ENCODE data around the gene DPYSL5. TPM values are rescaled to one million over a fixed set of nuclear protein-coding genes. Genes with fewer than 3 reads are reported as not detected.

Gene DPYSL5
- total and polyA plus RNA-seq, 9 of the 15 experiments (the other 6 are each of a cell fraction or from before 2014, with no cell fraction given) = 0.06 TPM; not detected in 8

DNA sequence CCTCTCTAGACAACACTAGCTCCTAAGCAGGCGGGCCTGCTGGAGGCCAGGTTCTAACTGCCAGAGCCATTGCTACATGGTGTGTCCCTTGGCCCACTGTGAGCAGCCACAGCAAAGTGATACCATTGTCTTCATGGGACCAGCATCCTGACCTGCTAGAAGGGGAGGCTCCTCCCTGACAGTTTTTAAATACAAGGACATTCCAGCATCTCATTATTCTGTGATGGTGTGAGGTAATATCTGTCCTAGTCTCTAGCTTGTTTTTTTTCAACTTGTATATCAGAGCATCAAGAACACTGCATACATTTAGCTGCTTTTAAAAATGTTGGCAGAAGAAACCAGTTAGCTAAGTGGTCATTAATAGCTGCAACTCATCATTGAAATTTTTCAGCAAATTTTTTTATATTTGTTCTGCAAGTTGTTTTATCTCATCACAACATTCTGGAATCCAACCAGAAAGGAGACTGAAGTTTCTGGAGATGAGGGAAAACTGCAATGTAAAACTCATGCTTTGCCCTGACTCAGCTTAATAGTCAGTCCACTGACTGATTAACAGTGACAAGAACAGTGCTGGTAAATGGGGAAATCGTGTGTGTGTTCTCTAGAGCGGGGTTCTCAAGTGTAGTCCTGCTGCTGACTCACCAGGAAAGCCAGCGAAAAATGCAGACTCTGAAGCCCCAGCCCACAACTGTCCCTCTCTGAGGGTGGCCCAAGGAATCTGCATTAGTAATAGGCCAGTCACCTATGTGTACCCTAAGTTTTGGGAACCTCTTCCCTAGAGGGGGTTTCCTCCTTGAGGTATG lies 140.3 kb downstream of the DPYSL5 start (continued):
- TF ChIP-seq, protein P1, sequence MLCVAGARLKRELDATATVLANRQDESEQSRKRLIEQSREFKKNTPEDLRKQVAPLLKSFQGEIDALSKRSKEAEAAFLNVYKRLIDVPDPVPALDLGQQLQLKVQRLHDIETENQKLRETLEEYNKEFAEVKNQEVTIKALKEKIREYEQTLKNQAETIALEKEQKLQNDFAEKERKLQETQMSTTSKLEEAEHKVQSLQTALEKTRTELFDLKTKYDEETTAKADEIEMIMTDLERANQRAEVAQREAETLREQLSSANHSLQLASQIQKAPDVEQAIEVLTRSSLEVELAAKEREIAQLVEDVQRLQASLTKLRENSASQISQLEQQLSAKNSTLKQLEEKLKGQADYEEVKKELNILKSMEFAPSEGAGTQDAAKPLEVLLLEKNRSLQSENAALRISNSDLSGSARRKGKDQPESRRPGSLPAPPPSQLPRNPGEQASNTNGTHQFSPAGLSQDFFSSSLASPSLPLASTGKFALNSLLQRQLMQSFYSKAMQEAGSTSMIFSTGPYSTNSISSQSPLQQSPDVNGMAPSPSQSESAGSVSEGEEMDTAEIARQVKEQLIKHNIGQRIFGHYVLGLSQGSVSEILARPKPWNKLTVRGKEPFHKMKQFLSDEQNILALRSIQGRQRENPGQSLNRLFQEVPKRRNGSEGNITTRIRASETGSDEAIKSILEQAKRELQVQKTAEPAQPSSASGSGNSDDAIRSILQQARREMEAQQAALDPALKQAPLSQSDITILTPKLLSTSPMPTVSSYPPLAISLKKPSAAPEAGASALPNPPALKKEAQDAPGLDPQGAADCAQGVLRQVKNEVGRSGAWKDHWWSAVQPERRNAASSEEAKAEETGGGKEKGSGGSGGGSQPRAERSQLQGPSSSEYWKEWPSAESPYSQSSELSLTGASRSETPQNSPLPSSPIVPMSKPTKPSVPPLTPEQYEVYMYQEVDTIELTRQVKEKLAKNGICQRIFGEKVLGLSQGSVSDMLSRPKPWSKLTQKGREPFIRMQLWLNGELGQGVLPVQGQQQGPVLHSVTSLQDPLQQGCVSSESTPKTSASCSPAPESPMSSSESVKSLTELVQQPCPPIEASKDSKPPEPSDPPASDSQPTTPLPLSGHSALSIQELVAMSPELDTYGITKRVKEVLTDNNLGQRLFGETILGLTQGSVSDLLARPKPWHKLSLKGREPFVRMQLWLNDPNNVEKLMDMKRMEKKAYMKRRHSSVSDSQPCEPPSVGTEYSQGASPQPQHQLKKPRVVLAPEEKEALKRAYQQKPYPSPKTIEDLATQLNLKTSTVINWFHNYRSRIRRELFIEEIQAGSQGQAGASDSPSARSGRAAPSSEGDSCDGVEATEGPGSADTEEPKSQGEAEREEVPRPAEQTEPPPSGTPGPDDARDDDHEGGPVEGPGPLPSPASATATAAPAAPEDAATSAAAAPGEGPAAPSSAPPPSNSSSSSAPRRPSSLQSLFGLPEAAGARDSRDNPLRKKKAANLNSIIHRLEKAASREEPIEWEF (CRISPR knock-in tag; IDR thresholded peaks at IDR 0.05) = no peak
- TF ChIP-seq CEBPB (tag; IDR thresholded peaks at IDR 0.05) (no peak), HMG20A (CRISPR knock-in tag; conservative IDR thresholded peaks at IDR 0.05) (no peak), EWSR1 (IDR thresholded peaks at IDR 0.05; ENCODE audit: borderline replicate concordance, low read depth, partially characterized antibody) (no peak), GABPB1 (CRISPR knock-in tag; IDR thresholded peaks at IDR 0.05) (no peak), HOXB6 (CRISPR knock-in tag; IDR thresholded peaks at IDR 0.05; ENCODE audit: borderline replicate concordance) (no peak), ZEB2 (IDR thresholded peaks at IDR 0.05) (no peak), KHSRP (IDR thresholded peaks at IDR 0.05) (no peak), ZNF217 (CRISPR knock-in tag; IDR thresholded peaks at IDR 0.05) (no peak), NFE2 (IDR thresholded peaks at IDR 0.05; ENCODE audit: low read depth) (peak; percentile 43; the same call in 1 of the 2 replicates), ZNF316 (IDR thresholded peaks at IDR 0.05) (peak; percentile 95)
- TF ChIP-seq, protein P2, sequence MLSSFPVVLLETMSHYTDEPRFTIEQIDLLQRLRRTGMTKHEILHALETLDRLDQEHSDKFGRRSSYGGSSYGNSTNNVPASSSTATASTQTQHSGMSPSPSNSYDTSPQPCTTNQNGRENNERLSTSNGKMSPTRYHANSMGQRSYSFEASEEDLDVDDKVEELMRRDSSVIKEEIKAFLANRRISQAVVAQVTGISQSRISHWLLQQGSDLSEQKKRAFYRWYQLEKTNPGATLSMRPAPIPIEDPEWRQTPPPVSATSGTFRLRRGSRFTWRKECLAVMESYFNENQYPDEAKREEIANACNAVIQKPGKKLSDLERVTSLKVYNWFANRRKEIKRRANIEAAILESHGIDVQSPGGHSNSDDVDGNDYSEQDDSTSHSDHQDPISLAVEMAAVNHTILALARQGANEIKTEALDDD (IDR thresholded peaks at IDR 0.05) = peak; percentile 54; the same call in 1 of the 2 replicates

All from K562 (cell line).